K562 (cell line): ENCODE measurements around the gene ITK.

Experiments used
- ADNP ChIP-seq: fragments of 200-800 bp; sonication (Bioruptor generic); IDR thresholded peaks from 2 replicates; pipeline ENCODE4 v1.6.1; 2016; ENCODE audit warnings: missing genetic modification characterization, missing compliant biosample characterization
- CBX2 ChIP-seq: fragments of 200-600 bp; sonication (generic); IDR thresholded peaks from one replicate; pipeline ENCODE4 v1.6.1; 2012; ENCODE audit warnings: mild to moderate bottlenecking, low read length, inconsistent platforms; ENCODE audit not compliant: insufficient read depth, poor library complexity, severe bottlenecking
- CHD1 ChIP-seq: fragments of 200-600 bp; sonication (generic); IDR thresholded peaks from one replicate; pipeline ENCODE4 v1.6.1; 2012; ENCODE audit warnings: mild to moderate bottlenecking, moderate library complexity, low read length, inconsistent platforms
- CREB3L1 ChIP-seq: fragments of 450-650 bp; IDR thresholded peaks from 2 replicates; pipeline ENCODE4 v1.6.1; 2014; ENCODE audit warnings: low read depth, mild to moderate bottlenecking, moderate library complexity, borderline replicate concordance
- CTCF ChIP-seq, 3 experiments: IDR thresholded peaks in 2 of 3; conservative IDR thresholded peaks in 1 of 3; 2 replicates each; pipeline ENCODE4 v1.5.1; 2011 to 2012; ENCODE audit warnings: low read length in 3 of 3, mild to moderate bottlenecking in 3 of 3, control low read depth in 2 of 3, improper control_type of control experiment in 1 of 3, inconsistent platforms in 1 of 3, low read depth in 1 of 3, mixed read lengths in 1 of 3, moderate library complexity in 1 of 3; ENCODE audit not compliant: insufficient read depth in 2 of 3
- KDM1A ChIP-seq, 2 experiments: fragments of 450-650 bp; IDR thresholded peaks; 2 replicates each; pipeline ENCODE4 v1.6.1; 2016; ENCODE audit warnings: mild to moderate bottlenecking in 2 of 2
- LEF1 ChIP-seq: fragments of 450-650 bp; IDR thresholded peaks from 2 replicates; pipeline ENCODE4 v1.6.1; 2016; ENCODE audit warnings: mild to moderate bottlenecking
- NFIC ChIP-seq: fragments of 450-650 bp; IDR thresholded peaks from 2 replicates; pipeline ENCODE4 v1.6.1; 2017; ENCODE audit warnings: mild to moderate bottlenecking, inconsistent platforms
- NFYB ChIP-seq: IDR thresholded peaks from 2 replicates; pipeline ENCODE4 v1.6.1; 2011; ENCODE audit warnings: mild to moderate bottlenecking, moderate library complexity; ENCODE audit not compliant: insufficient read length; ENCODE audit errors: extremely low read depth
- PHF20 ChIP-seq: fragments of 450-650 bp; IDR thresholded peaks from 2 replicates; pipeline ENCODE4 v1.6.1; 2018; ENCODE audit not compliant: partially characterized antibody
- POLR2A ChIP-seq: fragments of 450-650 bp; conservative IDR thresholded peaks from 2 replicates; pipeline ENCODE4 v1.6.1; 2016
- POLR2AphosphoS2 ChIP-seq: IDR thresholded peaks from 2 replicates; pipeline ENCODE4 v1.6.1; 2012; ENCODE audit warnings: low read length, improper control_type of control experiment
- SRF ChIP-seq, 2 experiments: fragments of 250-450, 450-650 bp in 1 of 2; sonication (Bioruptor Pico) in 1 of 2; sonication (generic) in 1 of 2; formaldehyde crosslinking; IDR thresholded peaks; 2 replicates each; pipeline versions ENCODE4 v1.5.0 to v1.5.1; 2020 to 2022; ENCODE audit warnings: mild to moderate bottlenecking in 1 of 2, missing genetic modification reagents in 1 of 2
- ZBTB7A ChIP-seq: IDR thresholded peaks from 2 replicates; pipeline ENCODE4 v1.6.1; 2011; ENCODE audit warnings: low read depth, mild to moderate bottlenecking, low read length, moderate library complexity, borderline replicate concordance; ENCODE audit not compliant: control insufficient read depth

GRCh38 chr5:157292599-157292998, 112.0 kb downstream of the ITK start:
- TF ChIP-seq CTCF (IDR thresholded peaks at IDR 0.05 in 2 of 3, conservative IDR thresholded peaks at IDR 0.05 in 1 of 3; ENCODE audit: insufficient read depth in 2 of 3, low read depth in 1 of 3, low read length in 3 of 3) (no peak), PHF20 (no peak), ZBTB7A (no peak), POLR2AphosphoS2 (no peak), CREB3L1 (no peak), SRF (CRISPR knock-in tag; IDR thresholded peaks at IDR 0.05) (no peak), CHD1 (no peak), NFIC (no peak), NFYB (no peak), KDM1A (IDR thresholded peaks at IDR 0.05) (no peak), ADNP (no peak), POLR2A (no peak), LEF1 (no peak), CBX2 (no peak)
